Measurements from ENCODE around the gene THRB. TPM values are rescaled to one million over a fixed set of nuclear protein-coding genes. Genes with fewer than 3 reads are reported as not detected.

The THRB gene
- total and polyA plus RNA-seq, 9 of the 15 experiments (the other 6 are each of a cell fraction or from before 2014, with no cell fraction given), result 1.7 to 14.9 (median 6.9) TPM

GRCh38 chr3:24351779-24352469, 142.7 kb downstream of the THRB start (continued):
- TF ChIP-seq ZNF395 (CRISPR knock-in tag; IDR thresholded peaks at IDR 0.05) (no peak), ZNF644 (tag; IDR thresholded peaks at IDR 0.05; ENCODE audit: low read depth) (peak; percentile 44; the same call in 1 of the 2 replicates), BCOR (IDR thresholded peaks at IDR 0.05) (peak; percentile 31; the same call in 1 of the 2 replicates), CREM (IDR thresholded peaks at IDR 0.05; ENCODE audit: low read depth) (peak; percentile 8), SAFB (IDR thresholded peaks at IDR 0.05; ENCODE audit: borderline replicate concordance, low read depth, low read length) (no peak), ZNF589 (CRISPR knock-in tag; IDR thresholded peaks at IDR 0.05; ENCODE audit: low read depth) (no peak), ZSCAN32 (CRISPR knock-in tag; IDR thresholded peaks at IDR 0.05) (no peak), HMG20A (CRISPR knock-in tag; conservative IDR thresholded peaks at IDR 0.05) (no peak), TAF15 (IDR thresholded peaks at IDR 0.05; ENCODE audit: low read depth, low read length) (no peak), PREB (CRISPR knock-in tag; IDR thresholded peaks at IDR 0.05) (no peak), ZNF263 (CRISPR knock-in tag; IDR thresholded peaks at IDR 0.05; ENCODE audit: borderline replicate concordance) (no peak), E2F8 (IDR thresholded peaks at IDR 0.05; ENCODE audit: low read depth, partially characterized antibody) (no peak), ATF4 (CRISPR knock-in tag; IDR thresholded peaks at IDR 0.05) (no peak), FOXJ3 (CRISPR knock-in tag; IDR thresholded peaks at IDR 0.05) (no peak), ARID2 (IDR thresholded peaks at IDR 0.05) (no peak), NFRKB (IDR thresholded peaks at IDR 0.05; ENCODE audit: low read depth) (no peak; the same call in none of the 2 replicates), NFXL1 (CRISPR knock-in tag; IDR thresholded peaks at IDR 0.05) (0 out of 2 replicates have a peak, but pooled peaks have one; percentile 39), SMAD2 (IDR thresholded peaks at IDR 0.05; ENCODE audit: low read depth, low read length) (no peak), STAG1 (CRISPR knock-in tag; IDR thresholded peaks at IDR 0.05; ENCODE audit: borderline replicate concordance) (no peak), ETV1 (tag; conservative IDR thresholded peaks at IDR 0.05; ENCODE audit: low read depth) (0 out of 2 replicates have a peak, but pooled peaks have one; percentile 13), MAZ (CRISPR knock-in tag; conservative IDR thresholded peaks at IDR 0.05 in 1 of 2, IDR thresholded peaks at IDR 0.05 in 1 of 2) (no peak), SMC3 (conservative IDR thresholded peaks at IDR 0.05; ENCODE audit: insufficient read depth, low read depth, low read length) (no peak), ZNF384 (IDR thresholded peaks at IDR 0.05; ENCODE audit: low read depth, low read length) (no peak)

Measured in K562 (cell line).